Activated CD8-positive, alpha-beta memory T cell treated with anti-CD3 and anti-CD28 coated beads, Interleukin-2, amount 10 ng/mL, durations not matched to agents 7 days and 5 days (primary cell): ENCODE results near the gene ACSM2B. TPM values are rescaled to one million over a fixed set of nuclear protein-coding genes. Genes with fewer than 3 reads are reported as not detected.

Source experiments
- total RNA-seq, 2 experiments: library from RNA; stranded (reverse); gene quantifications; one replicate each; pipeline ENCODE4 v1.2.3, GENCODE V29; 2021

The ACSM2B gene
- total RNA-seq, 2 experiments from 2014 or later: 0.49 TPM; not detected in 1

Other genes starting within 250 kb of the ACSM2B start
- gene GP2, start 248.9 kb downstream of the ACSM2B start, total RNA-seq: not detected
- not detected for gene UMOD, start 223.7 kb downstream of the ACSM2B start, total RNA-seq
- not detected for gene PDILT, start 171.6 kb downstream of the ACSM2B start, total RNA-seq
- not detected for gene ACSM5, start 166.8 kb downstream of the ACSM2B start, total RNA-seq
- gene ACSM2A, start 124.8 kb downstream of the ACSM2B start, total RNA-seq: under 1 TPM in 1 of 2 experiments, not detected in 1; 0.26 TPM
- gene ACSM1, start 121.3 kb upstream of the ACSM2B start, total RNA-seq: not detected
- gene THUMPD1, start 165.5 kb upstream of the ACSM2B start, total RNA-seq: 10 to 100 TPM; 38.5 to 43.7 TPM
- 10 to 100 TPM in 1 of 2 experiments, 1 to 10 TPM in 1; 9.4 to 10.1 TPM for gene ACSM3, start 187.6 kb upstream of the ACSM2B start, total RNA-seq
- gene ERI2, start 230.1 kb upstream of the ACSM2B start, total RNA-seq: 10 to 100 TPM; 20.1 to 21.6 TPM
- 10 to 100 TPM; 18.7 to 24.7 TPM for gene REXO5, start 230.2 kb upstream of the ACSM2B start, total RNA-seq